HG02588 (cell line): ENCODE results near the gene RRP15.

ENCODE experiments used
- ATAC-seq: cut with Tn5 transposase; IDR thresholded peaks from one replicate; pipeline ENCODE4 v1.9.1; 2021; ENCODE audit warnings: mild to moderate bottlenecking, moderate library complexity; ENCODE audit not compliant: unreplicated experiment

Gene RRP15

DNA sequence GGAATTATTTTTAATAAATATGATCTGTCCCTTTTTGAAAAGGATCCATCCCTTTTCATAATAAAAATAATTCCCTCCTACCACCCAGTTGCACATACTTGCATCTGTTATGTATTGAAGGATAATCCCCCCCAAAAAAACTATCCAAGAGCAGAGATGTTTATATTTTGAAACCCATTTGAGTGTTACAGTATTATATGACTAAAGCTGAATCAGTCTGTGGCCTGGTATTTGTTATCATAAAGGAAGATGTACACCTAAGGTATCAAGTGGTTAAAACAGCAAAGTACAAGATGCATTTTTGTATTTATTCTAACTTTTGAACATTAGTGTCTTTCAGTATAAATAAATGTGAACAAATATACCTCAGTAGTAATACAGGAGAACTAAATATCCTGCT lies 47.3 kb downstream of the RRP15 start:
- no peak for ATAC-seq

- no peak for ATAC-seq
Measured at GRCh38 chr1:218336328-218336727, 51.2 kb downstream of the RRP15 start.

DNA sequence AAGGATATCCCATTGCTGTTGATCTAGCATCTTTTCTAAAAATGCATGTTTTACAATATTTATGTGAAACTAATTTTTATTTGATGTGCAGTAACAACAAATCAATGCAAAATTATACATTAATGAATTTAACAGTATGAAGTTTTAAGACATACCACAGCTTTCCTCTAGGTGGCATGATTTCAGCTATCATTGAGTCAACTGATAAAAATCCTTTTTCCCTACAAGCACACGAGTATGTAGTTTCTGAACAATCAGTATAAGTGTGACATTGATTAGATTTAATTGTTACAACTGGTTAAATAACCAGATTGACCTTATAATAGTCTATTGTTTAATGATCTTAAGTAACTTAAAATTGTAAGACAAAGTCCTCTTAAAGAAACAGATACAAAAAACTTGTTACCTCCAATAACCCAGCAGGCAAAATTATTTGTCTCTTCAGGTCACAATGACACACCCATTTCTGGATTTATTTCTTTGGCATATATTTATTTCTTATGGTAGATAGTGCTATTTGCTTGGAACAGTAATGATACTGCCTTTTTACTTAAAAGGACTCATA lies 54.3 kb downstream of the RRP15 start:
- ATAC-seq = peak; percentile 60

GRCh38 chr1:218341325-218341724 lies 56.2 kb downstream of the RRP15 start:
- no peak for ATAC-seq

DNA sequence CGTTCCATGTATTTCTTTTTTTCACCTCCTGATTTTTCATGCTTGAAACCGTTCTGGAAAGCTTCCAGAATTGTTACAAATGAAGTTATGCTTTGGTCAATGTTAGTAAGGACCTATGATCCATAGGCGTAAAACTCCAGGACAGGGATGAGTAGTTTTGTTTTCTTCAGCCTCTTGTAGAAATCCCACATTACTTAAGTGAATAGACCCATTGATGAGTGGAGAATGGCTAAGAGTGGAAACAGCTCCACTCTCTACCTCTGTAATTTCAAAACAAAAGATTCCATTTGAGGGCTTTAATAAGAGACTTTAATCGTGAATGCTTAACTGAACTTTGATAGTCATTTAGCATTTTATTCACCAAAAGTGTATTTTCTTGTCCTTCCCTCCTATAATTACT lies 57.0 kb downstream of the RRP15 start:
- ATAC-seq = no peak

DNA sequence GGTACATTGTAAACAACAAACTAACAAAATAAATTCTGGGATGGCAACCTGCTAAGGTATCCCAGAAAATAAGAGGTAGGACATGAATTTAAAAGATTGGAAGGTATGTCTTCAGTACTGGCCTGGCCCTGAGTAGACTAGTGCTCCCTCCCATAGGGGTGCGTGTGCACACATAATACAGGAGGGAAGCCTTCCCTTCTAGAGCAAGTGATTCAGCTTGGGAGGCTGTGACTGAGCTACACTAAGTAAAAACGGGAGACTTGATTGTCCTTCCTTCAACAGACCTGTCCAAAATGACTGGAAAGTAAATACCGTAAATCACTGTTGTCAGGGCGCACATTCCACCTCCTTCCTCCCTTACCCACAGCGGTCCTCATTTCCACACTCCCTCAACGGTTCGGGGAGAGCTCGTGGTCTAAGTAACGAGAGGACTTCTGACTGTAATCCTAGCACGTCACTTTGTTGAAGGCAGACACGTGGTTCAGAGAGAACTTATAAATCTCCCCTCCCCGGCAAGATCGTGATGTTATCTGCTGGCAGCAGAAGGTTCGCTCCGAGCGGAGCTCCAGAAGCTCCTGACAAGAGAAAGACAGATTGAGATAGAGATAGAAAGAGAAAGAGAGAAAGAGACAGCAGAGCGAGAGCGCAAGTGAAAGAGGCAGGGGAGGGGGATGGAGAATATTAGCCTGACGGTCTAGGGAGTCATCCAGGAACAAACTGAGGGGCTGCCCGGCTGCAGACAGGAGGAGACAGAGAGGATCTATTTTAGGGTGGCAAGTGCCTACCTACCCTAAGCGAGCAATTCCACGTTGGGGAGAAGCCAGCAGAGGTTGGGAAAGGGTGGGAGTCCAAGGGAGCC lies 60.0 kb downstream of the RRP15 start, which contains the start of gene TGFB2:
Gene TGFB2 (plus strand): TSS at position 523 of the 859 bp plus-strand sequence. CDS start 1,366 bp downstream, outside the sequence.
- peak; percentile 36 for ATAC-seq

DNA sequence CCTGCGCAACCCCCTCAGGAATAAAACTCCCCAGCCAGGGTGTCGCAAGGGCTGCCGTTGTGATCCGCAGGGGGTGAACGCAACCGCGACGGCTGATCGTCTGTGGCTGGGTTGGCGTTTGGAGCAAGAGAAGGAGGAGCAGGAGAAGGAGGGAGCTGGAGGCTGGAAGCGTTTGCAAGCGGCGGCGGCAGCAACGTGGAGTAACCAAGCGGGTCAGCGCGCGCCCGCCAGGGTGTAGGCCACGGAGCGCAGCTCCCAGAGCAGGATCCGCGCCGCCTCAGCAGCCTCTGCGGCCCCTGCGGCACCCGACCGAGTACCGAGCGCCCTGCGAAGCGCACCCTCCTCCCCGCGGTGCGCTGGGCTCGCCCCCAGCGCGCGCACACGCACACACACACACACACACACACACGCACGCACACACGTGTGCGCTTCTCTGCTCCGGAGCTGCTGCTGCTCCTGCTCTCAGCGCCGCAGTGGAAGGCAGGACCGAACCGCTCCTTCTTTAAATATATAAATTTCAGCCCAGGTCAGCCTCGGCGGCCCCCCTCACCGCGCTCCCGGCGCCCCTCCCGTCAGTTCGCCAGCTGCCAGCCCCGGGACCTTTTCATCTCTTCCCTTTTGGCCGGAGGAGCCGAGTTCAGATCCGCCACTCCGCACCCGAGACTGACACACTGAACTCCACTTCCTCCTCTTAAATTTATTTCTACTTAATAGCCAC lies 60.7 kb downstream of the RRP15 start:
- peak; percentile 67 for ATAC-seq

DNA sequence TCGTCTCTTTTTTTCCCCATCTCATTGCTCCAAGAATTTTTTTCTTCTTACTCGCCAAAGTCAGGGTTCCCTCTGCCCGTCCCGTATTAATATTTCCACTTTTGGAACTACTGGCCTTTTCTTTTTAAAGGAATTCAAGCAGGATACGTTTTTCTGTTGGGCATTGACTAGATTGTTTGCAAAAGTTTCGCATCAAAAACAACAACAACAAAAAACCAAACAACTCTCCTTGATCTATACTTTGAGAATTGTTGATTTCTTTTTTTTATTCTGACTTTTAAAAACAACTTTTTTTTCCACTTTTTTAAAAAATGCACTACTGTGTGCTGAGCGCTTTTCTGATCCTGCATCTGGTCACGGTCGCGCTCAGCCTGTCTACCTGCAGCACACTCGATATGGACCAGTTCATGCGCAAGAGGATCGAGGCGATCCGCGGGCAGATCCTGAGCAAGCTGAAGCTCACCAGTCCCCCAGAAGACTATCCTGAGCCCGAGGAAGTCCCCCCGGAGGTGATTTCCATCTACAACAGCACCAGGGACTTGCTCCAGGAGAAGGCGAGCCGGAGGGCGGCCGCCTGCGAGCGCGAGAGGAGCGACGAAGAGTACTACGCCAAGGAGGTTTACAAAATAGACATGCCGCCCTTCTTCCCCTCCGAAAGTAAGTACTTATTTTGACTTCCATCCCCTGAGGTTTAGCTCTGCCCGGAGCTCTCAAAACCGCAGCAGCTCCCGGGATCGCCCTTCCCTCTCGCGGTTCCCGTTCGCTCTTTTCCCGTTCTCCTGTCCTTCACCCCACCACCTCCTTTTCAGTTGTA lies 61.5 kb downstream of the RRP15 start:
- no peak for ATAC-seq

GRCh38 chr1:218347336-218347722 lies 62.2 kb downstream of the RRP15 start:
- ATAC-seq = no peak

- ATAC-seq = no peak
Measured at GRCh38 chr1:218347723-218348627, 62.9 kb downstream of the RRP15 start.

DNA sequence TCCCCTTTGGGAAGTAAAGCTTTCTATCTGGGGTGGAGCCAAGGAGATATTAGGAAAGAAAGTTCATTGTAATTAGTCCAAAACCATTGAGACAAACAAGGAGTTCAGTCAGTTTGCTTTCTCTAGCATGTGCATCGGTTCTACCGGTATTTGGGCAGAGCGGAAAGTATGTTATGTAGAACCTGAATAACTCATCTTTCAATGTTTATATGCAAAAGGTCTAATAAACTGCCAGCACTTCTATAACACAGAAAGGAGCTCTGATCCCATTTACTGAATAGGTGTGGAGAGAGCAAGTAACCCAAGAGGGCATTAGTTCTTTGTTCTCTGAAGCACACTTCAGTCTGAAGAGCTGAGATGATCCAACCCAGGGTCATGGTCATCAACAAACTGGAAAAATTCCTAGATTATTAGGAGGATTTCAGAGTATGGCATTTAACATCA lies 63.6 kb downstream of the RRP15 start:
- ATAC-seq = no peak

- no peak for ATAC-seq
Measured at GRCh38 chr1:218349348-218350034, 64.4 kb downstream of the RRP15 start.

- ATAC-seq = no peak
Measured at GRCh38 chr1:218350035-218350525, 65.0 kb downstream of the RRP15 start.

- no peak for ATAC-seq
Measured at GRCh38 chr1:218350801-218351266, 65.7 kb downstream of the RRP15 start.

GRCh38 chr1:218351391-218352074 lies 66.4 kb downstream of the RRP15 start:
- ATAC-seq = peak; percentile 67

- no peak for ATAC-seq
Measured at GRCh38 chr1:218352075-218352438, 67.0 kb downstream of the RRP15 start.

DNA sequence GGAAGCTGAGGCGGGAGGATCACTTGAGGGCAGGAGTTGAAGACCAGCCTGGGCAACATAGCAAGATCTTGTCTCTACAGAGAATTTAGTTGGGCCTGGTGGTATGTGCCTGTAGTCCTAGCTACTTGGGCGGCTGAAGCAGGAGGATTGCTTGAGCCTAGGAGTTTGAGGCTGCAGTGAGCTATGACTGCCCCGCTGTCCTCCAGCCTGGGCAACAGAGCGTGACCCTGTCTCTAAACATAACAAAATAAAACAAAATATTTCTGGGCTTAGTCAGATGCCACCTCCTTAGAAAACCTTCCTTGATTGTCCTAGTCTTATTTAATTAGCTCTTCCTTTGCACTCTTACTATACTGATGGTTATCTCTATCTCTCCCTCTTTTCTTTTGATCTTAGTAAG lies 68.6 kb downstream of the RRP15 start:
- no peak for ATAC-seq

DNA sequence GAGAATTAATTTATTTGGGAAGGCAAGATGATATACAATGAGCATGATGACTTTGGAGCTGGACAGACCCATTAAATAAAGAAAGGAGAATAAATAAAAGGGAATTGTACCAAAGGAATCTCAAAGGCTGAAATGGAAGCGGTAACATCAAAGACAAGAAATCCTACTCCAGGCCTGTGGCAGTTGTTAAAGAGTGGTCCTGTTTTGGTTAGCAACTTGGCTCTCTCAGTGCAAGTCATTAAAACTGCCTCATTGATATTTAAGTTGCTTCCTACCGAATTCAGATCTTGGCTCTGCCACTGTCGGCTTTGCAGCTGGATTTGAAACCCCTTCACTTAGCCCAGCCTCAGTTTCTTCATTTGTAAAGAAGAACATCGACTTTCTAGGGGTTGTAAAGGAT lies 70.2 kb downstream of the RRP15 start:
- no peak for ATAC-seq
